Stimulated activated CD4-positive, alpha-beta T cell treated with anti-CD3 and anti-CD28 coated beads, TNF-alpha, amount 100 ng/mL, for 1 hour (primary cell): ENCODE measurements around the gene ZBED1.
"Not testable (repeated sequence)": the region's sequence is repeated elsewhere in the genome, so short reads cannot be mapped to it uniquely, and the experiment has no call there.

Experiments used
- DNase-seq, 3 donors: peaks; one replicate each; pipeline ENCODE4 v3.0.0-alpha.2; 2020; ENCODE audit warnings: low read depth in 3 of 3, low spot score in 1 of 3

Gene ZBED1

DNA sequence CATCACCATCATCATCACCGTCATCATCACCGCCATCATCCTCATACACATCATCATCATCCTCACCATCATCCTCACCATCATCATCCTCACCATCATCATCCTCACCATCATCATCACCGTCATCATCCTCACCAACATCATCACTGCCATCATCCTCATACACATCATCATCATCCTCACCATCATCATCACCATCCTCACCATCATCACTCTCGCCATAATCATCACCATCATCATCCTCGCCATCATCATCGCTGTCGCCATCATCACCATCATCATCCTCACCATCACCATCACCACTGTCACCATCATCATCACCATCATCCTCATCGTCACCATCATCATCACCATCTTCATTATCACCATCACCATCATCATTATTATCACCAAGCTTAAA lies 19.8 kb upstream of the ZBED1 start:
- no peak for DNase-seq

DNA sequence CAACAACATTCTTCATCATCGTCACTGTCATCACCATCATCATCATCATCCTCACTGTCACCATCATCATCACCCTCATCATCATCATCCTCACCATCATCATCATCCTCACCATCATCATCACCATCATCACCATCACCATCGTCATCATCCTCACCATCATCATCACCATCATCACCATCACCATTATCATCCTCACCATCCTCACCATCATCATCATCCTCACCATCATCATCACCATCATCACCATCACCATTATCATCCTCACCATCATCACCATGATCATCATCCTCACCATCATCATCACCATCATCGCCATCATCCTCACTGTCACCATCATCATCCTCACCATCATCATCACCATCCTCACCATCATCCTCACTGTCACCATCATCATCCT lies 18.9 kb upstream of the ZBED1 start:
- DNase-seq = not testable (repeated sequence)

- no peak for DNase-seq
Measured at GRCh38 chrX:2517055-2517454, 16.3 kb upstream of the ZBED1 start.

- no peak for DNase-seq
Measured at GRCh38 chrX:2516623-2517022, 15.8 kb upstream of the ZBED1 start.

DNA sequence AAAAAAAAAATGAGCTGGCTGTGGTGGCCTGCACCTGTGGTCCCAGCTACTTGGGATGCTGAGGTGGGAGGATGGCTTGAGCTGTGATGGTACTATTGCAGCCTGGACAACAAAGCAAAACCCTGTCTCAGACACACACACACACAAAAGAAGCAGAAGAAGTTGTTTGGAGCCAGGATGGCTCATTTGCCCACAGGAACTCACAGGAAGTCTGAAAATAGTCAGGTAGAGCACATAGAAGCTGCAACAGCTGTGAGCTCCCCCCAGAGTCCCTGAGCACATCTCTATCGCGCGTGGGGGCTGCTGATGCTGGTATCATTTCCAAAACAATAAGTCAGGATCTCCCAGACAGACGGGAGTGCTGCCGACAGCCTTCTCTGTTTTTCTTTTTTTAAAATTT lies 13.4 kb upstream of the ZBED1 start:
- no peak for DNase-seq

DNA sequence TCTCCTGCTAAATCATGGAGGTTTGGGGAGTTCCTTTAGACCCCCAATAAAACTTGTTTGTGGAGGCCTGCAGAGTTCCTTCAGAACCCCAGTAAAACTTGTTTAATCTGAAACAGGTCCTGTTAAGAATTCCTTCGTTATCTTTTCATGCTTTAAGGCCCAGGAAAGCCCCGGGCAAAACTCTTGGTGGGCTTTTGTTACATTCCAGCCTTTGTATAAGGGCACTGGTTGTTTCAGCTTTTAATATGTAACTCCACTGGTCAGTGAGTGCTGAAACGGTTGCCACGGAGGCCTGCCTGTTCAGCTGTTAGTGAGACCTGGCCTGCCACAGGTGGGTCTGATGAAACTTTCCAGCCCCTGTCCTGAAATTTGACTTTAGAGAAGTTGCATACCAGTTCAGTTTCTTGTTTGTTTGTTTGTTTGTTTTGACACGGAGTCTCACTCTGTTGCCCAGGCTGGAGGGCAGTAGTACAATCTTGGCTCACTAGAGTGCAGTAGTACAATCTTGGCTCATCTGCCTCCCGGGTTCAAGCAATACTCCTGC lies 12.4 kb upstream of the ZBED1 start:
- DNase-seq = no peak

GRCh38 chrX:2512501-2512900 lies 11.7 kb upstream of the ZBED1 start:
- DNase-seq = no peak

GRCh38 chrX:2511326-2511725 lies 10.6 kb upstream of the ZBED1 start:
- no peak for DNase-seq

DNA sequence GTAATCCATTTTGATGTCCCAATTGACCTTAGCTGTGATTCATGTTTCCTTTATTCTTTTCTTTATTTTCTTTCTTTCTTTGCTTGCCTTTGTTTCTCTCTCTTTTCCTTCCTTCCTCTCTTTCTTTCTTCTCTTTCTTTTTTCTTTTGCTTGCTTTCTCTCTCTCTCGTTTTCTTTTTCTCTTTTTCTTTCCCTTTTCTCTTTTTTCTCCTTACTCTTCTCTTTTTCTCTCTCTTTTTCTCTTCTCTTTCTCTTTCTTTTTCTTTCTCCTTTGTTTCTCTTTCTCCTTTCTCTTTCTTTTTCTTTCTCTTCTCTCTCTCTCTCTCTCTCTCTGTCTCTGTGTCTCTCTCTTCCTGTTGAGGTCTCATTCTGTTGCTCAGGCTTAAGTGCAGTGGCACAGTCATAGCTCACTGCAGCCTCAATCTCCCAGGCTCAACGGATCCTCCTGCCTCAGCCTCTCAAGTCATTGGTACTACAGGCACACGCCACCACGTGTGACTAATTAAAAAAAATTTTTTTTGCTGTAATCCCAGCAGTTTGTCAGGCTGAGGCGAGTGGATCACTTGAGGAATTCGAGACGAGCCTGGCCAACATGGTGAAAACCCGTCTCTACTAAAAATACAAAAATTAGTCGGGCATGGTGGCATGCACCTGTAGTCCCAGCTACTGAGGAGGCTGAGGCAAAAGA lies 8.0 kb upstream of the ZBED1 start:
- no peak for DNase-seq

GRCh38 chrX:2507904-2508627 lies 7.3 kb upstream of the ZBED1 start:
- no peak for DNase-seq

- no peak for DNase-seq
Measured at GRCh38 chrX:2507196-2507595, 6.4 kb upstream of the ZBED1 start.

DNA sequence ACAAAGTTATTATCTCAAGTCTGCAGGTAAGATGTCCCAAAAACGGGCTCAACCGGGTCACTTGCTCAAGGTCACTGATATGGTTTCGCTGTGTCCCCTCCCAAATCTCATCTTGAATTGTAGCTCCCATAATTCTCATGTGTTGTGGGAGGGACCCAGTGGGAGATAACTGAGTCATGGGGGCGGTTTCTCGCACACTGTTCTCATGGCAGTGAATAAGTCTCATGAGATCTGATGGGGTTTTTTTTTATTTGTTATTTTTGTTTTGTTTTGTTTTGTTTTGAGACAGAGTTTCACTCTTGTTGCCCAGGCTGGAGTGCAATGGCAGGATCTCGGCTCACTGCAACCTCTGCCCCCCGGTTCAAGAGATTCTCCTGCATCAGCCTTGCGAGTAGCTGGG lies 4.6 kb upstream of the ZBED1 start:
- DNase-seq = not testable (repeated sequence)

- no peak for DNase-seq
Measured at GRCh38 chrX:2504706-2505332, 4.0 kb upstream of the ZBED1 start.

- no peak for DNase-seq
Measured at GRCh38 chrX:2503591-2504500, 3.1 kb upstream of the ZBED1 start.

- DNase-seq = no peak
Measured at GRCh38 chrX:2502668-2503519, 2.1 kb upstream of the ZBED1 start.

GRCh38 chrX:2502120-2502667 lies 1.4 kb upstream of the ZBED1 start:
- DNase-seq = no peak

DNA sequence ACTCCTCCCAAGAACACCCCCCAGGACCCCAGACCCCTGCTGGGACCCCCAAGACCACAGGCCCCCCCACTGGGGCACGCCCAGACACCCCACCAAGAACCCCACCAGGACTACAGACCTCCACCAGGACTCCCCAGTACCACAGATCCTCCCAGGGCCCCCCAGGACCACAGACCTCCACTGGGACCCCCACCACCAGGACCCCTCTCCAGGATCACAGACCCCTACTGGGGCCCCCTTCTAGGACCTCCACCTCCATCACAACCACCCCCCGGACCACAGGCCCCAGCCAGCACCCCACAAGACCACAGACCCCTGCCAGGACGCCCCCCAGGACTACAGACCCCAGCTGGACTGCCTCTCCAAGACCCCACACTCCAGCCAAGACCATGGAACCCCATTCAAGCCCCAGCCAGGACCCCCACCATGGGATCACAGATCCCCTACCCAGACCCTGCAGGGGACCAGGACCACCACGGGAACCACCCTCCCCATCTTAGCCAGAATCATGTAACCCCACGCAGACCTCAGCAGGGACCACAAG lies 855 bp upstream of the ZBED1 start:
- DNase-seq = no peak

DNA sequence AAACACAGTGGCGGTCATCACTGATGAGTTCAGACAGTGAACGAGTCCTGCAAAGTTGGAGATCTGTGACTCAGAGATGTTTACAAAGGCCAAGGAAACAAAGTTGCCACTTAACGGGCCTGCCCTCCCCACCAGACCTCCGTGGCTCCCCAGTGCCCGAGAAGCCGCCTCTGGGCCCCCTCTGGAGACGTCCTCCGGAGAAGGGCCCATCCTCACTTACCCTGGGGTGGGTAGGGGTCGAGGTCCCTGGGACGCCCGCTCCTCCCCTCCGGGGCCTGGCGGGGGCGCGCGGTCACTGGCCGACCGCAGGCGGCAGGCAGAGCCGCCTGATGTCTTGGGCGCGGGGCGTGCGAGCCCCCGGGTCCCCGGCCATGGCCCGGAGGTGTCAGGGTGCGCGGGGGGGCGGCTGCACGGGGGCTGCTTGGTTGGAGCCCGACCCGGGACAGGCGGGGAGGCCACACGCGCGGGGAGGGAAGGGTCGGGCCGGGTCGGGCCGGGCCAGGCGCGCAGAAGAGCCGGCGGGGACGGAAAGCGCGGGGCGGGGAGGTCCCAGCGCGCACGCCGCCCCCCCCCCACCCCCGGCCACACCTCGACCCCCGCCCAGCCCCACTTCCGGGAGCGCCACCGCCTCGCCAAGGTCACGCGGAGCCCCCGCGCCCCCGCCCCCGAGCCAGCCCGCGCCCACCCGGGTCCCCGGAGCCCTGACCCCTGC lies 529 bp downstream of the ZBED1 start:
- DNase-seq = peak in 1 of 3 donors; percentile 15

GRCh38 chrX:2499507-2499906 lies 1.3 kb downstream of the ZBED1 start:
- DNase-seq = no peak
